ENCODE data around the gene STIMATE. TPM values are rescaled to one million over a fixed set of nuclear protein-coding genes. Genes with fewer than 3 reads are reported as not detected.
A peak's percentile ranks its signal among the peaks of the same experiment; 100 is the strongest.

STIMATE gene
- total RNA-seq, 5 donors from 2014 or later (not counting 1 experiment from before 2014, with no cell fraction given) = 37.3 to 61.8 (median 52.9) TPM

DNA sequence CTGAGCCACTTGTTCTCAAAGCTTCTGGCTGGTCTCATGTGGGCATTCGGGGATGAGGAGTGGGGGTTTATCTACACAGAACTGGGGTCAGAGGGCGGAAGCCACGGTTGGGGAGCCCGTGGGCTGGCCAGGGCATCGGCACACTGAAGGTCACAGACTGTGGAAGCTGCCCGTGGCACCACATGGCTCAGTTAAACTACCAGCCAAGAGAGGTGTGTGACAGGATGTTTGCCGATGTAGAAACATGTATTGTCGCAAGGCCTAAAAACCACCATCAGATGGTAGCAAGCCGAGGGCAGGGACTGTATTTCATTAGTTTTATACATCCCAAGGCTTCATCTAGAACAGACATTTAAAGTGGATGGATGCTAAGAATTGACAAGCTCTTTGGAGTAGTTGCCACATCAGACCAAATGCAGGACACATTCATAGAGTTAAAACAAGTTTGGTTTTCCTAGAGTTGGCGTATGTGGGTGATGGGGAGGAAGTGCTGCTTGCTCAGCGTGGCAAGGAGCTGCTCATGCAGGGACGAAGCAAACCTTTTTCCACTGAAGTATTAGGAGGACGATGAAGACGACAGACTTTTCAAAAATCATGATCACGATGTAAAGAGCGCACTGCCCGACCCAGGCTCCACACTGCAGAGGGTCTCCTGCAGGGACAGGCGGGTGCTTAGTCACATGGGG, 52.9 kb downstream of the STIMATE start:
- no peaks in the 10 kb centered on the region for H3K27me3 Mint-ChIP-seq
- H3K36me3 ChIP-seq (ENCODE audit: control insufficient read depth in 2 of 2, extremely low read depth in 1 of 2, insufficient read depth in 1 of 2, low read length in 1 of 2) = peaks cover 37 to 66% of the 10 kb centered on the region in 2 donors
- H3K4me3 Mint-ChIP-seq = no peak overlapping the region
- 97% methylated on average over 16 of the region's 18 CpGs for WGBS (ENCODE audit: insufficient coverage)
- POLR2A ChIA-PET = interaction anchor here in 1 of 2 donors (0.6 kb wide), 1 partner anchor 1044 kb away, joined by 3 read pairs; no protein-coding TSS in a partner anchor
- no peak overlapping the region for H3K27ac ChIP-seq (ENCODE audit: low read length)
- H3K36me3 Mint-ChIP-seq = peaks cover 32% of the 10 kb centered on the region
- peaks cover 10 to 13% (median 11%) of the 10 kb centered on the region in 3 donors for H3K4me1 Mint-ChIP-seq
- CTCF ChIA-PET = interaction anchor here (0.5 to 1.3 kb wide), 3 partner anchors 9 to 282 kb away, joined by 3 to 6 read pairs (median 5); no protein-coding TSS in a partner anchor
- DNase-seq = no peak
- ATAC-seq (replicated peaks in 1 of 4) = peak in 1 of 4 experiments; percentile 53
- no peaks in the 10 kb centered on the region for H3K27me3 ChIP-seq (replicated peaks in 1 of 2; ENCODE audit: control insufficient read depth in 2 of 2, extremely low read depth in 1 of 2, insufficient read depth in 2 of 2, low read length in 1 of 2)
- H3K4me3 ChIP-seq (ENCODE audit: control insufficient read depth in 1 of 2, extremely low read depth in 1 of 2, low read length in 1 of 2) = no peak overlapping the region
- no peaks in the 10 kb centered on the region for H3K9me3 Mint-ChIP-seq
- peaks cover 0 to 4% of the 10 kb centered on the region in 2 experiments for H3K4me1 ChIP-seq (ENCODE audit: control insufficient read depth in 1 of 2, extremely low read depth in 1 of 2, insufficient read depth in 2 of 2, low read length in 2 of 2)
- H3K9me3 ChIP-seq = no peaks in the 10 kb centered on the region
- H3K27ac Mint-ChIP-seq = peak overlapping the region in 1 of 2 donors; percentile 68

- Mint-ChIP-seq H3K4me3 (no peak overlapping the region), H3K4me1 (peaks cover 15 to 19% (median 16%) of the 10 kb centered on the region in 3 donors), H3K9me3 (no peaks in the 10 kb centered on the region), H3K27me3 (no peaks in the 10 kb centered on the region), H3K27ac (peak overlapping the region in 1 of 2 donors; percentile 68), H3K36me3 (peaks cover 29% of the 10 kb centered on the region)
- no peaks in the 10 kb centered on the region for H3K9me3 ChIP-seq
- 100% methylated on average over 1 of the region's 2 CpGs for WGBS (ENCODE audit: insufficient coverage)
- H3K36me3 ChIP-seq (ENCODE audit: control insufficient read depth in 2 of 2, extremely low read depth in 1 of 2, insufficient read depth in 1 of 2, low read length in 1 of 2) = peaks cover 37 to 60% of the 10 kb centered on the region in 2 donors
- no peak overlapping the region for H3K4me3 ChIP-seq (ENCODE audit: control insufficient read depth in 1 of 2, extremely low read depth in 1 of 2, low read length in 1 of 2)
- ChIA-PET POLR2A (interaction anchor here in 1 of 2 donors (0.7 kb wide), 1 partner anchor 240 kb away, joined by 6 read pairs; no protein-coding TSS in a partner anchor), CTCF (no interaction called here)
- no peaks in the 10 kb centered on the region for H3K27me3 ChIP-seq (replicated peaks in 1 of 2; ENCODE audit: control insufficient read depth in 2 of 2, extremely low read depth in 1 of 2, insufficient read depth in 2 of 2, low read length in 1 of 2)
- peaks cover 2 to 9% of the 10 kb centered on the region in 2 experiments for H3K4me1 ChIP-seq (ENCODE audit: control insufficient read depth in 1 of 2, extremely low read depth in 1 of 2, insufficient read depth in 2 of 2, low read length in 2 of 2)
- H3K27ac ChIP-seq (ENCODE audit: low read length) = no peak overlapping the region
- ATAC-seq (replicated peaks in 1 of 4) (no peak), DNase-seq (no peak)
These were observed 53.5 kb downstream of the STIMATE start for GRCh38 chr3:52843881-52844280.

- DNase-seq (no peak), ATAC-seq (replicated peaks in 1 of 4) (no peak)
- Mint-ChIP-seq H3K9me3 (no peaks in the 10 kb centered on the region), H3K36me3 (peaks cover 25% of the 10 kb centered on the region), H3K4me1 (peaks cover 21 to 25% (median 22%) of the 10 kb centered on the region in 3 donors), H3K4me3 (no peak overlapping the region), H3K27ac (no peak overlapping the region), H3K27me3 (no peaks in the 10 kb centered on the region)
- 86% methylated on average over 14 of the region's 20 CpGs for WGBS (ENCODE audit: insufficient coverage)
- Histone ChIP-seq H3K9me3 (no peaks in the 10 kb centered on the region), H3K4me1 (ENCODE audit: control insufficient read depth in 1 of 2, extremely low read depth in 1 of 2, insufficient read depth in 2 of 2, low read length in 2 of 2) (peaks cover 6 to 15% of the 10 kb centered on the region in 2 experiments), H3K4me3 (ENCODE audit: control insufficient read depth in 1 of 2, extremely low read depth in 1 of 2, low read length in 1 of 2) (no peak overlapping the region), H3K36me3 (ENCODE audit: control insufficient read depth in 2 of 2, extremely low read depth in 1 of 2, insufficient read depth in 1 of 2, low read length in 1 of 2) (peaks cover 37 to 55% of the 10 kb centered on the region in 2 donors), H3K27ac (ENCODE audit: low read length) (no peak overlapping the region), H3K27me3 (replicated peaks in 1 of 2; ENCODE audit: control insufficient read depth in 2 of 2, extremely low read depth in 1 of 2, insufficient read depth in 2 of 2, low read length in 1 of 2) (no peaks in the 10 kb centered on the region)
- CTCF ChIA-PET = no interaction called here
- POLR2A ChIA-PET = interaction anchor here in 1 of 2 donors (0.7 kb wide), 1 partner anchor 240 kb away, joined by 6 read pairs; no protein-coding TSS in a partner anchor
These were observed 54.1 kb downstream of the STIMATE start for GRCh38 chr3:52843108-52843865.

GRCh38 chr3:52842424-52842823, 54.9 kb downstream of the STIMATE start:
- no peaks in the 10 kb centered on the region for H3K27me3 ChIP-seq (replicated peaks in 1 of 2; ENCODE audit: control insufficient read depth in 2 of 2, extremely low read depth in 1 of 2, insufficient read depth in 2 of 2, low read length in 1 of 2)
- Mint-ChIP-seq H3K4me3 (no peak overlapping the region), H3K27me3 (no peaks in the 10 kb centered on the region), H3K9me3 (no peaks in the 10 kb centered on the region), H3K27ac (no peak overlapping the region), H3K4me1 (peaks cover 29 to 31% (median 30%) of the 10 kb centered on the region in 3 donors), H3K36me3 (peaks cover 27% of the 10 kb centered on the region)
- WGBS (ENCODE audit: insufficient coverage) = 80% methylated on average over 7 of the region's 7 CpGs
- no peak overlapping the region for H3K4me3 ChIP-seq (ENCODE audit: control insufficient read depth in 1 of 2, extremely low read depth in 1 of 2, low read length in 1 of 2)
- H3K4me1 ChIP-seq (ENCODE audit: control insufficient read depth in 1 of 2, extremely low read depth in 1 of 2, insufficient read depth in 2 of 2, low read length in 2 of 2) = peaks cover 7 to 24% of the 10 kb centered on the region in 2 experiments
- ATAC-seq (replicated peaks in 1 of 4) = no peak
- no peaks in the 10 kb centered on the region for H3K9me3 ChIP-seq
- H3K36me3 ChIP-seq (ENCODE audit: control insufficient read depth in 2 of 2, extremely low read depth in 1 of 2, insufficient read depth in 1 of 2, low read length in 1 of 2) = peaks cover 35 to 48% of the 10 kb centered on the region in 2 donors
- ChIA-PET CTCF (no interaction called here), POLR2A (interaction anchor here in 1 of 2 donors (0.5 kb wide), 1 partner anchor 66 kb away, joined by 6 read pairs; no protein-coding TSS in a partner anchor)
- no peak for DNase-seq
- H3K27ac ChIP-seq (ENCODE audit: low read length) = no peak overlapping the region

DNA sequence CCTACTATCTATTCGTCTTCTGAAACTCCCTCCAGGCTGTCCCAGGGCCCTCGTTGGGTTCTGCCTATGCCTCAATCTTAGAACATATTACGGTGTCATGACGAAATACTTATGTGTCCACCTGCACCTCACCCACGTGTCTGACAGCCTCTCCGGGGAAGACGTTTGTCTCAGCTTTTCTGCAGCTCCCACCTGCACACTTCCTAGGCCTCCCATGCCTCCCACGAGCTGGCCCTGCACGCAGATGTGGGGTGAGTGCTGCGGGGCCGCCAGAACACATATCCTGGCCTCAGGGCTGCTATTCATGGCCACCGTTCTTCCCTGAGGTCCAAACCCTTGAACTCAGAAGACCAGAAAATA, 55.4 kb downstream of the STIMATE start:
- ATAC-seq (replicated peaks in 1 of 4) (no peak), DNase-seq (no peak)
- POLR2A ChIA-PET = interaction anchor here in 1 of 2 donors (0.5 kb wide), 1 partner anchor 66 kb away, joined by 6 read pairs; no protein-coding TSS in a partner anchor
- Mint-ChIP-seq H3K4me1 (peaks cover 31 to 34% (median 33%) of the 10 kb centered on the region in 3 donors), H3K36me3 (peaks cover 29% of the 10 kb centered on the region), H3K9me3 (no peaks in the 10 kb centered on the region), H3K27me3 (no peaks in the 10 kb centered on the region), H3K27ac (no peak overlapping the region), H3K4me3 (no peak overlapping the region)
- peaks cover 35 to 44% of the 10 kb centered on the region in 2 donors for H3K36me3 ChIP-seq (ENCODE audit: control insufficient read depth in 2 of 2, extremely low read depth in 1 of 2, insufficient read depth in 1 of 2, low read length in 1 of 2)
- H3K9me3 ChIP-seq = no peaks in the 10 kb centered on the region
- 62% methylated on average over 8 of the region's 12 CpGs for WGBS (ENCODE audit: insufficient coverage)
- CTCF ChIA-PET = no interaction called here
- H3K4me3 ChIP-seq (ENCODE audit: control insufficient read depth in 1 of 2, extremely low read depth in 1 of 2, low read length in 1 of 2) = no peak overlapping the region
- no peaks in the 10 kb centered on the region for H3K27me3 ChIP-seq (replicated peaks in 1 of 2; ENCODE audit: control insufficient read depth in 2 of 2, extremely low read depth in 1 of 2, insufficient read depth in 2 of 2, low read length in 1 of 2)
- peaks cover 7 to 27% of the 10 kb centered on the region in 2 experiments for H3K4me1 ChIP-seq (ENCODE audit: control insufficient read depth in 1 of 2, extremely low read depth in 1 of 2, insufficient read depth in 2 of 2, low read length in 2 of 2)
- H3K27ac ChIP-seq (ENCODE audit: low read length) = no peak overlapping the region

- no peak overlapping the region for H3K4me3 Mint-ChIP-seq
- peaks cover 7 to 27% of the 10 kb centered on the region in 2 experiments for H3K4me1 ChIP-seq (ENCODE audit: control insufficient read depth in 1 of 2, extremely low read depth in 1 of 2, insufficient read depth in 2 of 2, low read length in 2 of 2)
- peaks cover 35 to 40% of the 10 kb centered on the region in 2 donors for H3K36me3 ChIP-seq (ENCODE audit: control insufficient read depth in 2 of 2, extremely low read depth in 1 of 2, insufficient read depth in 1 of 2, low read length in 1 of 2)
- peaks cover 31 to 38% (median 33%) of the 10 kb centered on the region in 3 donors for H3K4me1 Mint-ChIP-seq
- 89% methylated on average over 11 of the region's 12 CpGs for WGBS (ENCODE audit: insufficient coverage)
- no peaks in the 10 kb centered on the region for H3K27me3 Mint-ChIP-seq
- ATAC-seq (replicated peaks in 1 of 4) (no peak), DNase-seq (no peak)
- H3K27ac ChIP-seq (ENCODE audit: low read length) = no peak overlapping the region
- no peaks in the 10 kb centered on the region for H3K9me3 ChIP-seq
- peaks cover 33% of the 10 kb centered on the region for H3K36me3 Mint-ChIP-seq
- CTCF ChIA-PET = interaction anchor here in 1 of 2 donors (0.5 kb wide), 1 partner anchor 100 kb away, joined by 3 read pairs; no protein-coding TSS in a partner anchor
- no peaks in the 10 kb centered on the region for H3K27me3 ChIP-seq (replicated peaks in 1 of 2; ENCODE audit: control insufficient read depth in 2 of 2, extremely low read depth in 1 of 2, insufficient read depth in 2 of 2, low read length in 1 of 2)
- H3K9me3 Mint-ChIP-seq = no peaks in the 10 kb centered on the region
- POLR2A ChIA-PET = no interaction called here
- H3K27ac Mint-ChIP-seq = no peak overlapping the region
- H3K4me3 ChIP-seq (ENCODE audit: control insufficient read depth in 1 of 2, extremely low read depth in 1 of 2, low read length in 1 of 2) = no peak overlapping the region
These were observed 56.0 kb downstream of the STIMATE start for GRCh38 chr3:52841211-52841980.
